Stomach (tissue), 4 donors: ENCODE measurements around the gene GSAP.

ENCODE experiments used
- EP300 ChIP-seq: sonication (generic); formaldehyde crosslinking; IDR thresholded peaks from one replicate; pipeline ENCODE4 v1.6.1; 2017; ENCODE audit warnings: antibody characterized with exemption
- POLR2A ChIP-seq, 4 donors: fragments of 450-650 bp; IDR thresholded peaks; one replicate each; pipeline ENCODE4 v1.6.1; 2016; ENCODE audit warnings: antibody characterized with exemption in 4 of 4, control low read depth in 2 of 4, mild to moderate bottlenecking in 1 of 4, moderate library complexity in 1 of 4
- POLR2AphosphoS5 ChIP-seq, 3 donors: sonication (generic); formaldehyde crosslinking; IDR thresholded peaks; one replicate each; pipeline ENCODE4 v1.6.1; 2016; ENCODE audit warnings: antibody characterized with exemption in 3 of 3
- TF ChIP-seq, protein P1 (sequence below), 7 experiments: fragments of 450-650 bp in 4 of 7; fragments of 200-600 bp in 3 of 7; sonication (generic) in 3 of 7; IDR thresholded peaks; one replicate each; pipeline ENCODE4 v1.5.1; 2016 to 2019; ENCODE audit warnings: antibody characterized with exemption in 7 of 7, control low read depth in 2 of 7, mild to moderate bottlenecking in 1 of 7

GRCh38 chr7:77352665-77353406, 63.3 kb downstream of the GSAP start:
- TF ChIP-seq, protein P1, sequence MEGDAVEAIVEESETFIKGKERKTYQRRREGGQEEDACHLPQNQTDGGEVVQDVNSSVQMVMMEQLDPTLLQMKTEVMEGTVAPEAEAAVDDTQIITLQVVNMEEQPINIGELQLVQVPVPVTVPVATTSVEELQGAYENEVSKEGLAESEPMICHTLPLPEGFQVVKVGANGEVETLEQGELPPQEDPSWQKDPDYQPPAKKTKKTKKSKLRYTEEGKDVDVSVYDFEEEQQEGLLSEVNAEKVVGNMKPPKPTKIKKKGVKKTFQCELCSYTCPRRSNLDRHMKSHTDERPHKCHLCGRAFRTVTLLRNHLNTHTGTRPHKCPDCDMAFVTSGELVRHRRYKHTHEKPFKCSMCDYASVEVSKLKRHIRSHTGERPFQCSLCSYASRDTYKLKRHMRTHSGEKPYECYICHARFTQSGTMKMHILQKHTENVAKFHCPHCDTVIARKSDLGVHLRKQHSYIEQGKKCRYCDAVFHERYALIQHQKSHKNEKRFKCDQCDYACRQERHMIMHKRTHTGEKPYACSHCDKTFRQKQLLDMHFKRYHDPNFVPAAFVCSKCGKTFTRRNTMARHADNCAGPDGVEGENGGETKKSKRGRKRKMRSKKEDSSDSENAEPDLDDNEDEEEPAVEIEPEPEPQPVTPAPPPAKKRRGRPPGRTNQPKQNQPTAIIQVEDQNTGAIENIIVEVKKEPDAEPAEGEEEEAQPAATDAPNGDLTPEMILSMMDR (IDR thresholded peaks at IDR 0.05), result no peak
- no peak for TF ChIP-seq POLR2AphosphoS5 (IDR thresholded peaks at IDR 0.05)
- TF ChIP-seq POLR2A (IDR thresholded peaks at IDR 0.05), result no peak
- TF ChIP-seq EP300, result no peak
